Upper lobe of left lung (tissue), 4 donors: ENCODE results near the gene NPBWR2.

Source experiments
- CTCF ChIP-seq, 6 experiments: fragments of 450-650 bp in 4 of 6; fragments of 200-600 bp in 2 of 6; sonication (generic) in 2 of 6; IDR thresholded peaks; one replicate each; pipeline ENCODE4 v1.5.1; 2016 to 2019; ENCODE audit warnings: antibody characterized with exemption in 6 of 6
- POLR2A ChIP-seq, 4 donors: fragments of 450-650 bp; IDR thresholded peaks; one replicate each; pipeline ENCODE4 v1.5.1; 2016 to 2017; ENCODE audit warnings: antibody characterized with exemption in 4 of 4, mild to moderate bottlenecking in 2 of 4

DNA sequence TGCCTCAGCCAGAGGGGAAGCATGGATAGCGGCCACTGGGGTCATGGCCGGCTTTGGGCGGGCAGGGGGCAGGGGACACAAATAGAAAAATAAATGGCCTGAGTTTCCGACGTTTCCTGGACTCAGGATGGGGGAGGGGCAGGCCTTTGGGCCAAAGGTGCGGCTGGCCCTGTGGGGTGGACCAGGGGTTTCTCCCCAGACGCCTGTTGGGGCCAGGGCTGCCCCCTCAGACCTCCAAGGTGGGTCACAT, 50.8 kb downstream of the NPBWR2 start:
- TF ChIP-seq POLR2A (IDR thresholded peaks at IDR 0.05) (no peak), CTCF (IDR thresholded peaks at IDR 0.05) (no peak)
